Measurements from ENCODE around the gene OPCML.

DNA sequence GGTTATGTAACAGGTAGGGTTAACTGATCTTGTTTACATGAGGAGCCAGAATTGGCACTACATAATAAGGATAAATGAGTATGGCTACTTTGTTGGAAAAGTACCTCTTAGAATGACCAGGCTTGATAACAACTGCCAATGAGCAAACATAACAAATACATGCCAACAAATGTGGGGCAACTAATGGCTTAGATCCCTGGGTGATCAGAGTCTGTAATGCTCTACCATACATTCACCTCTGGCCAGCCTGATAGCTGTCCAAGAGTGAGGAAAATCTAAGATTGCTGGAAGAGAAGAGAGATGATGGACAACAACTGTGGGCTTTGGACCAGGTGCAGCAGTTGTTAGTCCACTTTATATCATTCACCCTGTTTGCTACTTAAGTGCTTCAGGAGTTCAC is 1136.9 kb downstream of the OPCML start:
- TF ChIP-seq, protein P1, sequence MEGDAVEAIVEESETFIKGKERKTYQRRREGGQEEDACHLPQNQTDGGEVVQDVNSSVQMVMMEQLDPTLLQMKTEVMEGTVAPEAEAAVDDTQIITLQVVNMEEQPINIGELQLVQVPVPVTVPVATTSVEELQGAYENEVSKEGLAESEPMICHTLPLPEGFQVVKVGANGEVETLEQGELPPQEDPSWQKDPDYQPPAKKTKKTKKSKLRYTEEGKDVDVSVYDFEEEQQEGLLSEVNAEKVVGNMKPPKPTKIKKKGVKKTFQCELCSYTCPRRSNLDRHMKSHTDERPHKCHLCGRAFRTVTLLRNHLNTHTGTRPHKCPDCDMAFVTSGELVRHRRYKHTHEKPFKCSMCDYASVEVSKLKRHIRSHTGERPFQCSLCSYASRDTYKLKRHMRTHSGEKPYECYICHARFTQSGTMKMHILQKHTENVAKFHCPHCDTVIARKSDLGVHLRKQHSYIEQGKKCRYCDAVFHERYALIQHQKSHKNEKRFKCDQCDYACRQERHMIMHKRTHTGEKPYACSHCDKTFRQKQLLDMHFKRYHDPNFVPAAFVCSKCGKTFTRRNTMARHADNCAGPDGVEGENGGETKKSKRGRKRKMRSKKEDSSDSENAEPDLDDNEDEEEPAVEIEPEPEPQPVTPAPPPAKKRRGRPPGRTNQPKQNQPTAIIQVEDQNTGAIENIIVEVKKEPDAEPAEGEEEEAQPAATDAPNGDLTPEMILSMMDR (IDR thresholded peaks at IDR 0.05; ENCODE audit: low read length): no peak
- TF ChIP-seq EZH2 (optimal IDR thresholded peaks at IDR 0.05; ENCODE audit: low read depth, low read length): no peak
